Fibroblast of lung (primary cell): ENCODE data around the gene GSTT2.
"Not testable (repeated sequence)": the region's sequence is repeated elsewhere in the genome, so short reads cannot be mapped to it uniquely, and the experiment has no call there.

Experiments used
- EZH2 ChIP-seq: IDR thresholded peaks from 2 replicates; pipeline ENCODE4 v1.5.1; 2012; ENCODE audit warnings: low read length, control low read depth, mild to moderate bottlenecking; ENCODE audit errors: missing control alignments
- TF ChIP-seq, protein P1 (sequence below), 2 donors: IDR thresholded peaks in 1 of 2; conservative IDR thresholded peaks in 1 of 2; 1 replicate in 1 of 2; 2 replicates in 1 of 2; pipeline ENCODE4 v1.5.1; 2011 to 2012; ENCODE audit warnings: low read length in 2 of 2, control low read depth in 1 of 2, inconsistent platforms in 1 of 2, low read depth in 1 of 2, mild to moderate bottlenecking in 1 of 2

DNA sequence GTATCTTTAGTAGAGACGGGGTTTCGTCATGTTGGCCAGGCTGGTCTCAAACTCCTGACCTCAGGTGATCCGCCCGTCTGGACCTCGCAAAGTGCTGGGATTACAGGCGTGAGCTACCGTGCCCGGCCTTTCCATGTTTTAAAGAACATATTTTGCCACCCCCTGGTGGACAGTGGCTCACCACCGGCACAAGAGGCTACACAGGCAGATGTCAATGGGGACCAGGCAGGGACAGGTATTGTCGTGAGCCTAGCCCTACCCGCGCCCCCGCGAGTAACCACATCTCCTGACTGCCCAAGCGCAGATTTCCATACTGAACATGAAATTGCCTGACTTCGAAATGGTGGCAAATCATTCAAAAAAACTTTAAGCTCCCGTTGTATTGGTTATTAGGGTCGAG, 13.8 kb upstream of the GSTT2 start:
- TF ChIP-seq, protein P1, sequence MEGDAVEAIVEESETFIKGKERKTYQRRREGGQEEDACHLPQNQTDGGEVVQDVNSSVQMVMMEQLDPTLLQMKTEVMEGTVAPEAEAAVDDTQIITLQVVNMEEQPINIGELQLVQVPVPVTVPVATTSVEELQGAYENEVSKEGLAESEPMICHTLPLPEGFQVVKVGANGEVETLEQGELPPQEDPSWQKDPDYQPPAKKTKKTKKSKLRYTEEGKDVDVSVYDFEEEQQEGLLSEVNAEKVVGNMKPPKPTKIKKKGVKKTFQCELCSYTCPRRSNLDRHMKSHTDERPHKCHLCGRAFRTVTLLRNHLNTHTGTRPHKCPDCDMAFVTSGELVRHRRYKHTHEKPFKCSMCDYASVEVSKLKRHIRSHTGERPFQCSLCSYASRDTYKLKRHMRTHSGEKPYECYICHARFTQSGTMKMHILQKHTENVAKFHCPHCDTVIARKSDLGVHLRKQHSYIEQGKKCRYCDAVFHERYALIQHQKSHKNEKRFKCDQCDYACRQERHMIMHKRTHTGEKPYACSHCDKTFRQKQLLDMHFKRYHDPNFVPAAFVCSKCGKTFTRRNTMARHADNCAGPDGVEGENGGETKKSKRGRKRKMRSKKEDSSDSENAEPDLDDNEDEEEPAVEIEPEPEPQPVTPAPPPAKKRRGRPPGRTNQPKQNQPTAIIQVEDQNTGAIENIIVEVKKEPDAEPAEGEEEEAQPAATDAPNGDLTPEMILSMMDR (conservative IDR thresholded peaks at IDR 0.05 in 1 of 2, IDR thresholded peaks at IDR 0.05 in 1 of 2; ENCODE audit: low read depth in 1 of 2, low read length in 2 of 2): not testable (repeated sequence)
- not testable (repeated sequence) for TF ChIP-seq EZH2
